Epithelial cell of proximal tubule (primary cell): ENCODE measurements around the gene PRODH. TPM values are rescaled to one million over a fixed set of nuclear protein-coding genes. Genes with fewer than 3 reads are reported as not detected.
A peak's percentile ranks its signal among the peaks of the same experiment; 100 is the strongest.
"Not testable (repeated sequence)": the region's sequence is repeated elsewhere in the genome, so short reads cannot be mapped to it uniquely, and the experiment has no call there.

Experiments
- DNase-seq: peaks from one replicate; pipeline ENCODE4 v3.0.0-alpha.2; 2011; ENCODE audit warnings: low read depth
- H3K4me3 ChIP-seq: 2 replicates; pipeline ENCODE4 v1.5.1; 2011; ENCODE audit warnings: low read depth, mild to moderate bottlenecking, low read length
- total RNA-seq: library from RNA; depleted of rRNA; stranded (reverse); fragments of >200 nt; gene quantifications from 2 replicates; pipeline ENCODE4 v1.2.3, GENCODE V29; 2015
- TF ChIP-seq, protein P1 (sequence below): conservative IDR thresholded peaks from 2 replicates; pipeline ENCODE4 v1.5.1; 2012; ENCODE audit warnings: low read depth, mild to moderate bottlenecking, low read length

The PRODH gene
- total RNA-seq, 1 donor from 2014 or later: 2.1 TPM

DNA sequence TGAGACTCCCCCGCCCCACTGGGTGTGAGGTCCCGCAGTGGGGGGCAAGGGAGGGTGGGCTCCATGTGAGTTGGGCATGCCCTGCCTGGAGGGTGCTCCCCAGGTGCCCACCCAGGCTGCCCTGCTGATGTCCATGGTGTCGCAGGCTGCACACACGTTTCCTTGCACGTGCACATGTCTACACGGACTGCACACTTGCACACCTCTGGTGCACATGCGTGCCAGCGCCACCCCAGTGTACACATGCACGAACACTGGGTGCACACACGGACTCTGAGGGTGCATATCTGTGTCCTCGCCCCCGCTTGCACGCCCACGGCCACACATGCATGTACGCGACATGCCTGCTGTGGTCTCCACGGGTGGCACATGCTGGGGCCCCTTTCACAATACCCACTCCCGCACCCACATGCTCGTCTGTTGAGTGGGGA is 35.2 kb upstream of the PRODH start:
- no peak for DNase-seq
- TF ChIP-seq, protein P1, sequence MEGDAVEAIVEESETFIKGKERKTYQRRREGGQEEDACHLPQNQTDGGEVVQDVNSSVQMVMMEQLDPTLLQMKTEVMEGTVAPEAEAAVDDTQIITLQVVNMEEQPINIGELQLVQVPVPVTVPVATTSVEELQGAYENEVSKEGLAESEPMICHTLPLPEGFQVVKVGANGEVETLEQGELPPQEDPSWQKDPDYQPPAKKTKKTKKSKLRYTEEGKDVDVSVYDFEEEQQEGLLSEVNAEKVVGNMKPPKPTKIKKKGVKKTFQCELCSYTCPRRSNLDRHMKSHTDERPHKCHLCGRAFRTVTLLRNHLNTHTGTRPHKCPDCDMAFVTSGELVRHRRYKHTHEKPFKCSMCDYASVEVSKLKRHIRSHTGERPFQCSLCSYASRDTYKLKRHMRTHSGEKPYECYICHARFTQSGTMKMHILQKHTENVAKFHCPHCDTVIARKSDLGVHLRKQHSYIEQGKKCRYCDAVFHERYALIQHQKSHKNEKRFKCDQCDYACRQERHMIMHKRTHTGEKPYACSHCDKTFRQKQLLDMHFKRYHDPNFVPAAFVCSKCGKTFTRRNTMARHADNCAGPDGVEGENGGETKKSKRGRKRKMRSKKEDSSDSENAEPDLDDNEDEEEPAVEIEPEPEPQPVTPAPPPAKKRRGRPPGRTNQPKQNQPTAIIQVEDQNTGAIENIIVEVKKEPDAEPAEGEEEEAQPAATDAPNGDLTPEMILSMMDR: no peak
- H3K4me3 ChIP-seq: peak overlapping the region; percentile 57

DNA sequence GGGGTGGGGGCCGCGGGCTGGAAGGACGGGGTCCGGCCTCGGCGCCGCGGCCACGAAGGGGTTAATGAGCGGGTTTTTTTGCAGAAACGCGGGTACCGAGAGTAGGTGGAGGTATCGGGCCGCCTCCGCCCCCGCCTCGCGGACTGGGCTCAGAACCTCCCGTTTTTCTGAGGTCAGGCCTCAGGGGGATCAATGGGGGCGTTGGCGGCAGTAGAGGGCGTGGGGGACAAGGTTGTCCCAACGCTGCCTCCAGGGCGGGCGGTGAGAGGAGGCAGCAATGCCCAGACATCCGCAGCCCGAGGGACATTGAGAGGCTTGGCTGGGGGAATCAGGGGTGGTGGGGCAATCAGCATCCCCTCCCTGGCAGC is 34.8 kb upstream of the PRODH start:
- DNase-seq: no peak
- TF ChIP-seq, protein P1: no peak
- H3K4me3 ChIP-seq: peak overlapping the region; percentile 57

DNA sequence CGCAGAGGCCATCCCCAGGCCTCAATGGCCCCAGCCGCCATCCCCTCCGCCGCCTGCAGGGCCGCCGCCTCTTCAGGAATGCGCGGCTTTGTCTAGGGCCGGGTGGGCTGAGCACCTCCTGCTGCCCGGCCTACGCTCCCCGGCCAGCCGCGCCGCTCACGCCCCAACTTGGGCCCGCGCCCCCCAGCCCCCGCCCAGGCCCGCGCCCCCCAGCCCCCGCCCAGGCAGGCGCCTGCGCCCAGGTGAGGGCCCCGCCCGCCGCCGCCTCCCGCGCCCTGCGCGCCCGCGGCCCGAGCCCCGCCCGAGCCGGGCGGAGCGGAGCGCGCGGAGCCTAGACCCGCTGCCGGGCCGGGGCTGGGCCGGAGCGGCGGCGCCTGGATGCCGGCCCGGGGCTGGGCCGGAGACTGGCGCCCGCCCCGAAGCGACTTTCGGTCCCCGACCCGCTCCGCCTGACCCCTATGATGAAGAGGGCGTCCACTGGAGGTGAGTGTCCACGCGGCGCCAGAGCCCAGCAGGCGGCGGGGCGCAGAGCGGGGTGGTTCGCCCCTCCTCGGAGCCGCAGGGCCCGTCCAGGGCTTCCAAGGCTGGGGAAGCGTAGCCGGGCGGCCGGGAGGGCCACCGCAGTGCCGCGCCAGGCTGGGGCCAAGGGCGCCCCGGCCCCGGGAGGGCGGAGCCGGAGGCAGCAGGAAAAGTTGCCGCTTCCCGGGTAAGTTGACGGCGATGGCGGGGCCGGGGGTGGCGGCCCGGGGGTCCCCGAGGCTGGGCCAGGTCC is 34.3 kb upstream of the PRODH start:
- peak overlapping the region; percentile 57 for H3K4me3 ChIP-seq
- TF ChIP-seq, protein P1: peak; percentile 5
- no peak for DNase-seq

DNA sequence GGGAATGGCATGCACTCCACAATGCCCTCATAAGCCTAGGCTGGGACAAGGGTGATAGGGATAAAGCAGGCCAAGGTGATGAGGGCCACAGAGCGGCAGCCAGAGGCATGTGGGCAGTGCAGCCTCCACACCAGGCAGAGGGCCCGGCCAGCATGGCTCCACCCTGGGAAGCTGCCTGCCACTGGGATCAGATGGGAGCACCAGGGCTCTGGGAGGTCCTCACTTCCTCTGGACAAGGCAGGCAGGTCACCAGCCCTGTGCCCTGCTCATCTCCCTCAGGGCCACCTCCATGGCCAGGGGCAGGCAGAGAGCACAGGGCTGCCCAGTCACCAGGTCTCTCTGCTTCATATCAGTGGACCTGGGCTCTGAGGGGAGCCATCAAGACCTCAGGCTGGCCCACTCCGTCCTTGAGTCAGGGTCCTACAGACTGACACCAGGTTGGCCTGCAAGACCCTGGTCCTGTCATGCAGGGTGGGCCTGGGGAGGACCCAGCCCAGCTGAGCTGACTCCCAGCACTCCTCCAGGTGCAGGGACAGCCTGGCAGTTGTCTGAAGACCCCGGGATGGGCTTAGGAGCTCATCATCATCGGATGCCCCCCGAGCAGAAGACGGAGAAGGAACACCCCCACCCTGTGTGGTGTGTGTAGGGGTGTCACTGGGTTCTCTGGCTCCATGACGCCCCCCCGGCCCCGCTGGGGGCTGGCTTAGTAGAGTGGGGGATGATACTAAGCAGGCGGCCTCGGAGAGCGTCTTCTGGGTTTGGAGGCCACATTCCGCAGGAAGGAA is 33.3 kb upstream of the PRODH start:
- not testable (repeated sequence) for DNase-seq, H3K4me3 ChIP-seq

DNA sequence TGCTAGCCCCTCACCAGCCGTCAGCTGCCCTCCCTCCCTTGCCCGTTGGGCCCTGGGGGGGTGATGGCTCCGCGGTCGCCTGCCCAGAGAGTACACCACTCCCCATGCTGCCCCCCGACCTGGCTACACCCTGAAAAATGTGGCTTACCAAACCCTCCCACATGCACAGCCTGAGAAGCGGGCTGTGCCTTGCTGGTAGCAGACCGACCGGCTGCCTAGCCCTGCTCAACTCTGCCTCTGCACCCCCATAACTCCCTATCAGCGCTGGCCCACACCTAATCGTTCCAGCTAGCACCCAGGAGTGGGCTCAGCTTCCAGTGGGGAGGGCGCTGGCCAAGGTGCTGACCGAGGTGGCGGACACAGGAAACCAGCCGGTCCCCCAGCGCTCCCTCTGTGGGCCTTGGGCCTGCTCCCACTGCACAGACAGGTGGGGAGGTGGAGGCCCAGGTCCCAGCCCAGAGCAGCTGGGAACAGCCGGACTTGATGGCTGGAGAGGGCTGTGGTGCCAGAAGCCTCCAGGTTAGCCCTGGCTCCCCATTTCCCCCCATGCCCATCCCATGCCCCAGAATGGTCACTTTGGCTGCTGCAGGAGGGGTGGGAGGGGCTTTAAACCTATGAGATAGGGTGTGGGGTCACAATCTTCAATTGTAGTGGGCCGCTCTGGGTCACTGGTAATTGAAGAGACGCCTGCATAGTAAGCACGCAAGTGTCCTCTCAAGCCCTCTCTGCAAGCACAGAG is 32.1 kb upstream of the PRODH start:
- TF ChIP-seq, protein P1: no peak
- no peak for DNase-seq
- H3K4me3 ChIP-seq: no peak overlapping the region

DNA sequence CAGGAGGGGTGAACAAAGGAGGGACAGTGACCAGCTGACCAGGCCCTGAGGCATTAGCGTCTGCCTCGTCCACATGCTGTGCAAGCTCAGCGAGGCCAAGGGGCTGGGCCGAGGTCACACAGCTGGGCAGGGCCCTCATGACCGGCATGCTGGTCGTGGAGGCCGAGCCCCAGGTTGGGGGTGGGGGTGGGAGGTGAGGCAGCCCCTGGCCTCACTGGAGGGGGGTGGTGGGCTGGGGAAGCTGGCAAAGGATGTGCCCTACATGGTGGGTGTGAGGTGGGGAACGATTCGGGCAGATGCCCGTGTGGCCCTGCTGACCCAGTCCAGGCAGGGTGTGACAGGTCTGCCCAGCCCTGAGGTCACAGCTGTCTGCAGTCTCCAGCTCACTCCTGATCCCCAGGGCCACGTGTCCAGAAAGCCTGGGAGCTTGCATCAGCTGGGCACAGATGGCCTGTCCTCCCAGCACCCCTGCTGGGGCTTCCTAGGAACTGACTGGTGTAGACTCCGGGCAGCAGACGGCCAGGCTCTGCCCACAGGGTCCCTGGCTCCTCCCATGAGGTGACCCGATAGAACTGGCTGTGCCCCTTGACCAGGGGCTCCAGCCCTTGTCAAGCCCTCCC is 31.4 kb upstream of the PRODH start:
- DNase-seq, H3K4me3 ChIP-seq: not testable (repeated sequence)

DNA sequence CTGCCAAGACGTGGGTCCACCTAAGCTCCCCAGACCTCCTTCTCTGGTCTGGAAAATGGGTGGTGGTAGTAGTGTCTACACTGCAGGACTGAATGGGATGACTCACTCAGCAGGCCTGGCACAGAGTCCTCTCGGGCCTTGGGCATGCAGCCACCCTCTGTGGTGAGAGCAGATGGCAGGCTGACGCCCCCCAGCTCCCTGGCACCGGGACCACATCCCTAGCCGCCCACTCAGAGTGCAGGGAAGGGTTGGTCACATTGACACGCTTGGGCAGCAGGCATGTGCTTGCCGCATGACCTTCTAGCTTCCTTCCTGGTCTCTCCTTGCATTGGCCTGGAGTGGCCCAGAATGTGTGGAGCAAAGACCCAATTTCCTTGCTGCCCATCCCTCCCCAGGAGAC is 30.7 kb upstream of the PRODH start:
- TF ChIP-seq, protein P1: no peak
- DNase-seq: no peak
- H3K4me3 ChIP-seq: no peak overlapping the region
